ENCODE measurements around the gene TOMM34.

- no peak for TF ChIP-seq CTCF (IDR thresholded peaks at IDR 0.05)
- TF ChIP-seq ZFX (IDR thresholded peaks at IDR 0.05; ENCODE audit: borderline replicate concordance) = no peak
Measured at GRCh38 chr20:44918761-44919160, 41.4 kb downstream of the TOMM34 start.
